Right atrium auricular region (tissue), 2 donors: ENCODE data around the gene TDO2. TPM values are rescaled to one million over a fixed set of nuclear protein-coding genes. Genes with fewer than 3 reads are reported as not detected.
A peak's percentile ranks its signal among the peaks of the same experiment; 100 is the strongest.

Experiments
- DNase-seq: peaks from one replicate; pipeline ENCODE4 v3.0.0-alpha.2; 2019; ENCODE audit warnings: low spot score
- H3K27ac ChIP-seq, 2 donors: fragments of 200-600 bp; sonication (generic); 1 replicate in 1 of 2; 2 replicates in 1 of 2; pipeline ENCODE4 v1.5.1; 2016 to 2019
- H3K27me3 ChIP-seq, 2 donors: fragments of 200-600 bp; sonication (generic); one replicate each; pipeline versions ENCODE4 v1.5.1 to v1.6.0; 2017 to 2019
- H3K36me3 ChIP-seq: fragments of 200-600 bp; sonication (generic); one replicate; pipeline ENCODE4 v1.5.1; 2016
- H3K4me1 ChIP-seq, 2 donors: fragments of 200-600 bp; sonication (generic); one replicate each; pipeline versions ENCODE4 v1.5.1 to v1.6.0; 2017 to 2019
- H3K4me3 ChIP-seq, 2 donors: fragments of 200-600 bp; sonication (generic); 1 replicate in 1 of 2; 2 replicates in 1 of 2; pipeline ENCODE4 v1.5.1; 2017 to 2019; ENCODE audit warnings: mild to moderate bottlenecking in 1 of 2, moderate library complexity in 1 of 2
- H3K9me3 ChIP-seq, 2 donors: fragments of 200-600 bp; sonication (generic); one replicate each; pipeline ENCODE4 v1.5.1; 2019
- total RNA-seq, 2 donors: library from RNA; depleted of rRNA; stranded (reverse); fragments of >200 nt; gene quantifications; one replicate each; pipeline ENCODE4 v1.1.0, GENCODE V29; 2016
- TF ChIP-seq, protein P1 (sequence below), 2 donors: fragments of 200-600 bp; sonication (generic); IDR thresholded peaks; one replicate each; pipeline ENCODE4 v1.5.1; 2019; ENCODE audit warnings: antibody characterized with exemption in 2 of 2

Gene TDO2
- total RNA-seq, 2 donors from 2014 or later, result not detected

DNA sequence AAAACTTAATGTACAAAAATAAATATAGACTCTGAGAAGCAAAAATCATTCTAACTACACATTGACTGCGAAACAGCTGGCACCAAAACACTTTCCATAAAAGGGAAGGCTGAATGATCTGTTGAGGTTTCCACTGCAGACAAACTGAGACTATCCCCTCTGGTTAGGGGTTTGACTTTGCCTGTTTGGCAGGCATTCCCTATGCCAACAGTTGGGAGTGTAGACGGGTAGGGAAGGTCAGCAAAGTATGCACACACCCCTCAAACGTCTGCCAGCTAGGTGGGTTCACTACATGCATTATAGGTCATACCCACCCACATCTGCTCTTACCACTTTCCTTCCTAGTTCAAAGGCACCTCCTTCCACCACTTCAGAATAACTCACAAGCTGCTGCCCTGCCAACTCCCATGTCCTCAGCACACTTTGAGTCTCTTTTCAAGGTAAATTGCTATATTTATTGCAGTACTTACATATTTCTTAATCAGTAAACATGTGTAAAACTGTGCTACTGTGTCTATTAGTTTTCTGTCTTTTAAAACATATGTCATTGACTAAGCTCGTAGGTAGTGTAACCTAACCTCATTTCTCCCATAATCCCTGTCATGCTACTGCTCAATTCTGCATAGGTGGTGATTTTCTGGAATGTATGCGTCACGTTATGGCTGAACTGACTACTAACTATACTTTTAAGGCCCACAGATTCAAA lies 37.7 kb downstream of the TDO2 start:
- Histone ChIP-seq H3K36me3 (peaks cover 13% of the 10 kb centered on the region), H3K9me3 (no peaks in the 10 kb centered on the region), H3K4me3 (no peak overlapping the region), H3K27me3 (no peaks in the 10 kb centered on the region), H3K27ac (no peak overlapping the region), H3K4me1 (no peaks in the 10 kb centered on the region)
- no peak for DNase-seq
- TF ChIP-seq, protein P1, sequence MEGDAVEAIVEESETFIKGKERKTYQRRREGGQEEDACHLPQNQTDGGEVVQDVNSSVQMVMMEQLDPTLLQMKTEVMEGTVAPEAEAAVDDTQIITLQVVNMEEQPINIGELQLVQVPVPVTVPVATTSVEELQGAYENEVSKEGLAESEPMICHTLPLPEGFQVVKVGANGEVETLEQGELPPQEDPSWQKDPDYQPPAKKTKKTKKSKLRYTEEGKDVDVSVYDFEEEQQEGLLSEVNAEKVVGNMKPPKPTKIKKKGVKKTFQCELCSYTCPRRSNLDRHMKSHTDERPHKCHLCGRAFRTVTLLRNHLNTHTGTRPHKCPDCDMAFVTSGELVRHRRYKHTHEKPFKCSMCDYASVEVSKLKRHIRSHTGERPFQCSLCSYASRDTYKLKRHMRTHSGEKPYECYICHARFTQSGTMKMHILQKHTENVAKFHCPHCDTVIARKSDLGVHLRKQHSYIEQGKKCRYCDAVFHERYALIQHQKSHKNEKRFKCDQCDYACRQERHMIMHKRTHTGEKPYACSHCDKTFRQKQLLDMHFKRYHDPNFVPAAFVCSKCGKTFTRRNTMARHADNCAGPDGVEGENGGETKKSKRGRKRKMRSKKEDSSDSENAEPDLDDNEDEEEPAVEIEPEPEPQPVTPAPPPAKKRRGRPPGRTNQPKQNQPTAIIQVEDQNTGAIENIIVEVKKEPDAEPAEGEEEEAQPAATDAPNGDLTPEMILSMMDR (IDR thresholded peaks at IDR 0.05), result no peak

DNA sequence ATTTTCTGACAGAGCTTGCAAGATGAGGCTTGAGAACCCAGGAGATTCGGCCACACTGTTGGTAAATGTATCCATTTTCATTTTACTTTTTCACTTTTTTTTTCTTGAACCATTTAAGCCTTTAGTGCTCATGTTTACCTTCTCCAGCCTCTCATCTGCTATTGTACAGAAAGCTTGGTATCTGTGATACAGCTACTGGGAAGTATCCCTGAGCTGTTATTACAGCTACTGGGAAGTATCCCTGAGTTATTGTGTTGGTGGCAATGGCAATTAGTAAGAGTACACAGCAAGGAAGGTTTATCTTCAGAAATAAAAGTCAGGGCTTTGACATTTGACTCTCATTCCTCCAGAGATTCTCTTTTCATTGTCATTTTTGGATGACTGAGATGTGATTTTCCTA lies 38.3 kb downstream of the TDO2 start:
- TF ChIP-seq, protein P1 (IDR thresholded peaks at IDR 0.05), result no peak
- no peaks in the 10 kb centered on the region for H3K27me3 ChIP-seq
- no peaks in the 10 kb centered on the region for H3K4me1 ChIP-seq
- H3K36me3 ChIP-seq, result peaks cover 13% of the 10 kb centered on the region
- H3K4me3 ChIP-seq, result no peak overlapping the region
- no peaks in the 10 kb centered on the region for H3K9me3 ChIP-seq
- no peak overlapping the region for H3K27ac ChIP-seq
- DNase-seq, result no peak

DNA sequence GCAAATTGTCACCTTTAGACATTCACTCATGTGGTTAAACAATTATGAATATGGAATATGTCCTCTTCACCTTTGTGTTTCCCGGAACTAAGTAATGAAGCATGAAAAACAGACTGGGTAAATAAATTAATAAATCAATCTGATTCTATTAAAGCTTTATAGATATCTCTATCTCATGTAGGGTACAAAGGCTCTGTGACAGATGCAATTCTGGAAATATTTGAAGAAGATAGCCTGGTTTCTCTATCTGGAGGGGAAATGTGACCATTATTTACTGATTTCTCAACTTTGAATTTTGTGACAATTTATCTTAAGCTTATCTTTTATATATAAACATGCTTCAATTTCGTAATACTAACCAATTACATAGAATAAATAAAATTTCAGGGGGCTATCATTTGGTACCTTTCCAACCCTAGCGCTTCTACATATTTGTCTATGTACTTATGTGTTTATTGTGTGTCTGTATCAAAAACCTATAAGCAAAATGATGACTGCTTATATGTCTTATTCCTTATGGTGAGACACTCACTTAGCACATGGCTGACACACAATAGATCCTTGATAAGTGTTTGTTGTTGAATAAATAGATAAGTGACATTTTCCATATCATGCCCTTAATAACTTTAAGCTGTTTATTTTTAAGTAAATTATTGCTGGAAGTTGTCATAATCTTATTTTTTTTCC lies 40.3 kb downstream of the TDO2 start:
- Histone ChIP-seq H3K4me1 (no peaks in the 10 kb centered on the region), H3K4me3 (no peak overlapping the region), H3K36me3 (no peaks in the 10 kb centered on the region), H3K27me3 (no peaks in the 10 kb centered on the region), H3K27ac (no peak overlapping the region), H3K9me3 (no peaks in the 10 kb centered on the region)
- TF ChIP-seq, protein P1 (IDR thresholded peaks at IDR 0.05), result no peak
- no peak for DNase-seq

DNA sequence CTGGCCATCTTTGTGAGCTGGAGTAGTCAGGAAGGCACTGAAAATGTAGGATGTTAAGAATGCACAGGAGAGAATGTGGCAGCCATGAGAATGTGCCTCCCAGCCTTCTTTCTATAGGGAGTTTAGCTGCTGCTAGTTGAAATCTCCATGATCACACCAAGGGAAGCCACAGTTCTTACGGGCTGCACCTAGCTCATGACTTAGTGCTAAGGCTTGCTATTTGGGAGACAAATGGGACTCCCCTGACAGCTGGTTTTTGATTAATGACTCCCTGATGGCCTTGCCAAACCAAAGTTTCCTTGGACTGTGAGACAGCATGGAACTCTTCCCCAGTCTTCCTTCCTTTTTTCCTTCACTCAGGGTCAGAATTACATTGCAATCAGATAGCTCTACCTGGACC lies 41.0 kb downstream of the TDO2 start:
- DNase-seq, result no peak
- Histone ChIP-seq H3K4me1 (no peaks in the 10 kb centered on the region), H3K27ac (no peak overlapping the region), H3K4me3 (no peak overlapping the region), H3K27me3 (no peaks in the 10 kb centered on the region), H3K36me3 (no peaks in the 10 kb centered on the region), H3K9me3 (no peaks in the 10 kb centered on the region)
- TF ChIP-seq, protein P1 (IDR thresholded peaks at IDR 0.05), result no peak

DNA sequence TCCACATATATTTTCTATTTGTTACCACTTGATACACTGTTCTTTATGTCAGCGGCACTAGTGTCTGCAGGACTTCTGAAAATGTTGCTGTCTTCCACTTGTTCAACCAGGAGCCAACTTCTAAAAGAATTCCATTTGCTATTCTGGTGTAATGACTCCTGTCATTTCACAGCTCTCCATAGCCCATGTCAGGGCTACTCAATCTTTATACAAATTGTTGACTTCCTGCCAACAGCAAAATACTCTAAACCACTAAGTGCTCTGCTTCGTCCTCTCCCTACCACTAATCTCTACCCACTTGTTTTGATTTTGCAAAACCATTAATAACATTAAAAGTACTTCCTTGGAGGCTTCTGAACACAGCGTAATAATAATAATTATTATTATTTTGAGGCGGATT lies 43.0 kb downstream of the TDO2 start:
- Histone ChIP-seq H3K27ac (peak overlapping the region in 1 of 2 donors; percentile 35), H3K4me1 (no peaks in the 10 kb centered on the region)
- TF ChIP-seq, protein P1 (IDR thresholded peaks at IDR 0.05), result no peak

More for the DNA sequence above, 43.0 kb downstream of the TDO2 start:
- Histone ChIP-seq H3K27me3 (no peaks in the 10 kb centered on the region), H3K4me3 (no peak overlapping the region), H3K9me3 (no peaks in the 10 kb centered on the region), H3K36me3 (no peaks in the 10 kb centered on the region)
- no peak for DNase-seq
